HG03060 (cell line): ENCODE data around the gene SH3BP2.

Source experiments
- ATAC-seq: cut with Tn5 transposase; IDR thresholded peaks from one replicate; pipeline ENCODE4 v1.9.1; 2021; ENCODE audit warnings: low read depth, moderate number of reproducible peaks; ENCODE audit not compliant: unreplicated experiment

SH3BP2 gene

GRCh38 chr4:2789793-2790582 lies 2.9 kb upstream of the SH3BP2 start:
- ATAC-seq = no peak

- no peak for ATAC-seq
Measured at GRCh38 chr4:2790583-2791517, 2.0 kb upstream of the SH3BP2 start.

DNA sequence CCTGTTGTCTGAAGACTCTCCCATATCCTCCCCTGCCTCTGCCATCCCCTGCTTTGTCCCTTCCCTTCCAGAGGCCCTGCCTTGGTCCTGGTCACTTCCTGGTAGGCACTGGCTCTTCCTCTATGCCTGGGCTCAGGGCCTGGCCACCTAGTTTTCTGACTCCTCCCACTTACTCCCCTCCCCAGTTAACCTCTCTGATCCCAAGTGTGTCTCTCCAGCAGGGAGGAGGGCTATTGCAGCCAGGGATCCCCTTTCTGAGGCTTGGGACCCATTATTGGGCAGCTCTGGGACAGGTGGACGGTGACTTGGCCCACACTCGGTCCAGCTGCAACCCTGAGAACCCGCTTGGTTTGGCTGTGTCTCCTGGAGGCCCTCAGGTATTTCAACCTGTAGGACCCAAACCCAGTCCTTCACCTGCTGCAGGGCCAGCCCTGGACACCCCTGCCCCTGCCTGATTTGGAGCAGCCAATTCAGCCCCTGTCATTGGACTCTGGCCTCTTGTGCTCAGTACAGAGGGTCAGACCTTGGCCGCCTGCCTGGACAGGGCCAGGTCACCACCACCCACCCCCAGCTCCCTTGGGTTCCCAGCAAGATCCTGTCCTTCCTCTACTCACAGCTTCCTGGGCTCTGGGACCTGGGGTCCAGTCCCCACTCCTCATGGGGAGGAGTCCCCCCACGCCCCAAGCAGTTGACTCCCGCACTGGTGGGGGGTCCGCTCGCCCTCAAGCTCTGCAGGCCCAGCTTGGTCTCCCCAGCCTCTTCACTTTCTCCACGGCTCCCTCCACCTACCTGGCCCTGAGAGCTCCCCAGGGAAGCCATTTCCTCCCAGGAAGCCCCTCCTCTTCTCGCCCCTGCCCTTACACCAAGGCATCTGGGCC lies 1.1 kb upstream of the SH3BP2 start:
- no peak for ATAC-seq

GRCh38 chr4:2792396-2792710 lies 532 bp upstream of the SH3BP2 start:
- ATAC-seq = no peak

GRCh38 chr4:2793586-2794485 lies 951 bp downstream of the SH3BP2 start:
- ATAC-seq = no peak

- no peak for ATAC-seq
Measured at GRCh38 chr4:2794486-2795299, 1.8 kb downstream of the SH3BP2 start.

- no peak for ATAC-seq
Measured at GRCh38 chr4:2795300-2795892, 2.5 kb downstream of the SH3BP2 start.

- ATAC-seq = no peak
Measured at GRCh38 chr4:2795893-2796848, 3.3 kb downstream of the SH3BP2 start.

DNA sequence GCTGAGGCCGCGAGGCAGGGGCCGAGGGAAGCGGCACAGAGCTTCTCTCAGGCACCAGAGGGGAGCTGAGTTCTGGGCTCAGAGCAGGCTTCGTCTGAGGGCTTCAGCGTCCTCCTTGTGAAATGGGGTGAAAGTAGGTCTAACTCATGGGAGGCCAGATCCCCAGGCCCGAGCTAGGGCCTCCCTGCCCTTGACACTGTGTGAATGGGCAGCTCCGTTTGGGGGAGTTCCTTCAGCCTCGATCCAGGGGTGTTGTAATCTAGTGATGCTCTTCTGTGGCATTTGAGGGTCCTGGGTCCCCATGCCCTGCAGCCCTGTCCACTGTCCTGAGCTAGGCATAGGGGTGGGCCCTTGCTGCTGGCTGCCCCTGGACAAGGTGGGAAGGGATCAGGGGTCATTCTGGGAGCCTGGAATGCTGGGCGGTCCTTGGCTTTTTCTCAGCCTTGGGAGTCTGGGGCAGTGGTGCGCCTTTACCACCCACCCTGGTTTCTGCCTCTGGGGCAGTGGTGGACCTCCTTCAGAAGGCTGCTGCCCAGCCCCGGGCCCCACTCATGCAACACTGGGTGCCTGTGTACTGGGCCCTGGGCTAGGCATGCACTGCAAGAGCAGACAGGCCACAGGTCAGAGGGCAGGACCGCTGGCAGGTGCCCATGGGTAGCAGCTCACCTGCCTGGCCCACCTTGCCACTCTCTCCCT lies 4.1 kb downstream of the SH3BP2 start:
- ATAC-seq = no peak

GRCh38 chr4:2797545-2798305 lies 4.8 kb downstream of the SH3BP2 start:
- no peak for ATAC-seq

- ATAC-seq = peak; percentile 34
Measured at GRCh38 chr4:2798399-2799223, 5.7 kb downstream of the SH3BP2 start.

GRCh38 chr4:2799224-2799911 lies 6.5 kb downstream of the SH3BP2 start:
- no peak for ATAC-seq

- ATAC-seq = no peak
Measured at GRCh38 chr4:2799971-2800690, 7.2 kb downstream of the SH3BP2 start.
